HEK293T (cell line): ENCODE measurements around the gene WIPF2.

Experiments used
- CTCF ChIA-PET: fragments of 350-600 bp; formaldehyde crosslinking; extraction: SDS; loops from one replicate; lab custom pipeline; 2021; ENCODE audit warnings: antibody characterized with exemption, inconsistent platforms; lab: Yijun Ruan, JAX
- POLR2A ChIA-PET: fragments of 350-600 bp; formaldehyde crosslinking; extraction: SDS; loops from one replicate; lab custom pipeline; 2020; ENCODE audit warnings: antibody characterized with exemption, inconsistent platforms; lab: Yijun Ruan, JAX
- DNase-seq: peaks from one replicate; pipeline ENCODE4 v3.0.0; 2012; ENCODE audit warnings: mixed read lengths; ENCODE audit errors: extremely low spot score
- ARNT ChIP-seq: fragments of 450-650 bp; IDR thresholded peaks from 2 replicates; pipeline ENCODE4 v1.6.1; 2017; ENCODE audit warnings: mild to moderate bottlenecking
- BHLHE40 ChIP-seq: fragments of 450-650 bp; IDR thresholded peaks from 2 replicates; pipeline ENCODE4 v1.6.1; 2016; ENCODE audit warnings: mild to moderate bottlenecking, moderate library complexity, borderline replicate concordance
- CTBP1 ChIP-seq: fragments of 450-650 bp; IDR thresholded peaks from 2 replicates; pipeline ENCODE4 v1.6.1; 2016; ENCODE audit warnings: borderline replicate concordance
- ELF4 ChIP-seq: fragments of 450-650 bp; IDR thresholded peaks from 2 replicates; pipeline ENCODE4 v1.6.1; 2017; ENCODE audit warnings: antibody characterized with exemption
- FOXA1 ChIP-seq: fragments of 450-650 bp; IDR thresholded peaks from 2 replicates; pipeline ENCODE4 v1.6.1; 2016; ENCODE audit warnings: mild to moderate bottlenecking
- FOXK2 ChIP-seq: fragments of 450-650 bp; IDR thresholded peaks from 2 replicates; pipeline ENCODE4 v1.6.1; 2016; ENCODE audit warnings: mild to moderate bottlenecking
- FOXM1 ChIP-seq: fragments of 450-650 bp; IDR thresholded peaks from 2 replicates; pipeline ENCODE4 v1.6.1; 2017; ENCODE audit warnings: mild to moderate bottlenecking, borderline replicate concordance
- HDGF ChIP-seq: fragments of 450-650 bp; IDR thresholded peaks from 2 replicates; pipeline ENCODE4 v1.6.1; 2017; ENCODE audit warnings: antibody characterized with exemption, borderline replicate concordance
- L3MBTL2 ChIP-seq: fragments of 450-650 bp; conservative IDR thresholded peaks from 2 replicates; pipeline ENCODE4 v1.6.1; 2016; ENCODE audit warnings: mild to moderate bottlenecking
- LEF1 ChIP-seq: fragments of 450-650 bp; IDR thresholded peaks from 2 replicates; pipeline ENCODE4 v1.6.1; 2017; ENCODE audit warnings: mild to moderate bottlenecking, borderline replicate concordance
- NFRKB ChIP-seq: fragments of 450-650 bp; IDR thresholded peaks from 2 replicates; pipeline ENCODE4 v1.6.1; 2016; ENCODE audit warnings: mild to moderate bottlenecking, moderate library complexity
- SP1 ChIP-seq: fragments of 450-650 bp; IDR thresholded peaks from 2 replicates; pipeline ENCODE4 v1.6.1; 2017
- SUZ12 ChIP-seq: fragments of 450-650 bp; IDR thresholded peaks from 2 replicates; pipeline ENCODE4 v1.6.1; 2016; ENCODE audit warnings: mild to moderate bottlenecking
- TARDBP ChIP-seq: fragments of 450-650 bp; IDR thresholded peaks from 2 replicates; pipeline ENCODE4 v1.6.1; 2016
- ZNF384 ChIP-seq: fragments of 450-650 bp; IDR thresholded peaks from 2 replicates; pipeline ENCODE4 v1.6.1; 2016
- TF ChIP-seq, protein P1 (sequence below): fragments of 450-650 bp; IDR thresholded peaks from 2 replicates; pipeline ENCODE4 v1.6.1; 2016

Gene WIPF2

DNA sequence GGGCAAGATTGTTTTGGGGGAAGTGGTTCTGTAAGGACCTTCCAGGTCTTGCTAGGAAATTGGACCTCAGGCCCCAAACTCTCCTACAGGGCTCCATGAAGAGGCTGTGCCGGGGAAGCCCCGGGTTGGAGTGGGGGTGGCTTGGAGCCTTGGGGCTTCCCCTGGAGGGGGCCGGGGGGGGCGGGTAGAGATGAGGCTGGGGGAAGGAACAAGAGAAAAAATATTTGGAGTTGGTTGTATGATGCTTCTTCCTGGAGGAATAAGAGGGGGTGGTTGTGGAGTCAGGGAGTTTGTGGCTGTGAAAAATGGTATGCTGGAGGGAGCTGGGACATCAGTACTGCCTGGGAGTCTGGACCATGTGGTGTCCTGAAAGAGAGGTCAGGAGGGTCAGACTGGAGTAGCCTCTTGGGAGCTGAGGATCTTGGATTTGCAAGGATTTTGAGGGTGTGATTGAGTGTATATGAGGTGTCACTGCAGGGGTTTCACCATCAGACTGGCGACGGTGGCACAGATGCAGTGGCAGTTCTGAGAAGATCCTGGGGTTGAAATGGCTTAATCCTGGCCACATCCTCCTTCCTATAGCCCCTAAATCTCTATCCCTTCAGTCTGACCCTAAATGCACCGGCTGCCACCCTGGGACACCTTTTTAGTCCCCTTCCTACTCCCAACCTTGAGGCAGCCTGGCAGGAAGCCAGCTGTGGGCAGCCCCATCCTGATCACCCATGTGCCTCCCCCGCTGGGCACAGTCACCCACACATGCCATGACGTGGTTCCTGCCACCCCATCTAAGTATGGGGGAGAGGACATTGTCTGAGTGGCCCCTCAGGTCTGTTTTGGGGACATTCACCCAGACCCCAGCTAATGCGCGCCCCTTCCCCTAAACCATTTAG is 100.8 kb downstream of the WIPF2 start:
- POLR2A ChIA-PET: interaction anchor here (1.0 to 1.5 kb wide), 8 partner anchors 8 to 33 kb away, joined by 3 to 9 read pairs (median 4); no protein-coding TSS in a partner anchor
- no peak for TF ChIP-seq NFRKB
- TF ChIP-seq HDGF: no peak
- TF ChIP-seq FOXM1: no peak
- no peak for TF ChIP-seq ARNT
- TF ChIP-seq FOXK2: no peak
- TF ChIP-seq L3MBTL2: no peak
- TF ChIP-seq, protein P1, sequence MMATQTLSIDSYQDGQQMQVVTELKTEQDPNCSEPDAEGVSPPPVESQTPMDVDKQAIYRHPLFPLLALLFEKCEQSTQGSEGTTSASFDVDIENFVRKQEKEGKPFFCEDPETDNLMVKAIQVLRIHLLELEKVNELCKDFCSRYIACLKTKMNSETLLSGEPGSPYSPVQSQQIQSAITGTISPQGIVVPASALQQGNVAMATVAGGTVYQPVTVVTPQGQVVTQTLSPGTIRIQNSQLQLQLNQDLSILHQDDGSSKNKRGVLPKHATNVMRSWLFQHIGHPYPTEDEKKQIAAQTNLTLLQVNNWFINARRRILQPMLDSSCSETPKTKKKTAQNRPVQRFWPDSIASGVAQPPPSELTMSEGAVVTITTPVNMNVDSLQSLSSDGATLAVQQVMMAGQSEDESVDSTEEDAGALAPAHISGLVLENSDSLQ: no peak
- no peak for TF ChIP-seq LEF1
- no peak for TF ChIP-seq CTBP1
- no peak for TF ChIP-seq FOXA1
- no peak for TF ChIP-seq BHLHE40
- TF ChIP-seq SUZ12: no peak
- TF ChIP-seq TARDBP: no peak
- no peak for TF ChIP-seq ELF4
- CTCF ChIA-PET: interaction anchor here (1.0 kb wide), 1 partner anchor 14 kb away, joined by 3 read pairs; no protein-coding TSS in a partner anchor
- DNase-seq: no peak

DNA sequence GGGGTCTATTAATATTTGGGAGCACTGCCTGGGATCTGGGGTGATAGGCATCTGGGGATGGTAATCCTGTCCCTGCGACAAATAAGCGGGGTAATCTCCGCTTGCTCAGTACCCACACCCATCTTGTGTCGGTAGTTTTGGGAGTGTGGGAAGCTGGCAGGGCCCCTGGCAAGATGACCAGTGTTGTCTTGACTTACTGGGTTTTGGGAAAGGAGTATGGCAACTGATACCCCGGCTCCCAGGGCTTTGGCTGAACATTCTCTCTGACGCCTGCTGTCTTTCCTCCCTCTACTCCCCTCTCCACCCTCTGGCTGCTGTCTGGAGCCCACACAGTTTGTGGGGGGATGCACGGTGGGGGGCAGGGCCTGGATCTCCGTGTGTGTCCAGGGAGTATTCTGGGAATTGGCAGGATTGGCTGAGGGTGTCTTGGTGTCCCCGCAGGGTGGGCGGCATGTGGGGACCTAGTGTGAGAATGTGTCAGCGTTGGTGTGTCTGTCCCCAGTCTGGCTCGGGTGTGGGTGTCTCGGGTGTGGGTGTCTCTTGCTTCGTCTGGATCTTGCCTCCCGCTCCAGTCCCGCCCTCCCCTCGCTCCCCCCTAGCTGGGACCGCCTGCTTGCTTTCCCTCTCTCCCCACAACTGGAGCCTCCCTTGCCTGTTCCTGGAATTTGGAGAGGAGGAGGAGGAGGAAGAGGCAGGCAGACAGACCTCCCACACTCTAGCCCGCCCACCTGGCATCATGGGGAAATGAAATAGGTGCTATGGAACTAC is 101.8 kb downstream of the WIPF2 start:
- TF ChIP-seq FOXM1: no peak
- TF ChIP-seq HDGF: no peak
- POLR2A ChIA-PET: interaction anchor here (1.1 kb wide), 1 partner anchor 33 kb away, joined by 3 read pairs; no protein-coding TSS in a partner anchor
- no peak for DNase-seq
- CTCF ChIA-PET: interaction anchor here (1.0 kb wide), 1 partner anchor 33 kb away, joined by 3 read pairs; no protein-coding TSS in a partner anchor

DNA sequence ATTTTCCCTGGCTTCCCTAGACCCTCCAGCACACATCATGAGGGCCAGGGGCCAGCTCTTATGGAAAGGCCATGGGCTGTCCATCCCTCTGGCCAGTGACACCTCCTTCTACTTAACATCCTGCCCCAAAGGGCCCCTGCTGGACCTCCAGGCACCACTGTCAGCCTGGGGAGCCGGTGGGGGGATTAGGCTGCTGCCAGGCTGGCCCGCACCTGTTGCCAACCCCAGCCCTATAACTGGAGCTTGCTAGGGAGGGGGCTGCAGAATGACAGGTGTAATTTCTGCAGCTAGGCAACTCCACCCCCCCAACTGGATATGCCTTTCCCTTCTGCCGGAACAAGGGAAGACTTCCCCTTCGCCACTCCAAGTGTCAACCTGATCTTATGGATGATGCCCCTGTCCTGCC is 102.4 kb downstream of the WIPF2 start:
- TF ChIP-seq SUZ12 (no peak), ZNF384 (no peak), ELF4 (no peak), NFRKB (no peak), CTBP1 (no peak), TARDBP (no peak), FOXA1 (no peak)
- no peak for DNase-seq
- ChIA-PET CTCF (interaction anchor here (1.0 kb wide), 1 partner anchor 33 kb away, joined by 3 read pairs; no protein-coding TSS in a partner anchor), POLR2A (interaction anchor here (1.0 kb wide), 1 partner anchor 96 kb away, joined by 3 read pairs; the partner anchor contains the start of gene TOP2A)

DNA sequence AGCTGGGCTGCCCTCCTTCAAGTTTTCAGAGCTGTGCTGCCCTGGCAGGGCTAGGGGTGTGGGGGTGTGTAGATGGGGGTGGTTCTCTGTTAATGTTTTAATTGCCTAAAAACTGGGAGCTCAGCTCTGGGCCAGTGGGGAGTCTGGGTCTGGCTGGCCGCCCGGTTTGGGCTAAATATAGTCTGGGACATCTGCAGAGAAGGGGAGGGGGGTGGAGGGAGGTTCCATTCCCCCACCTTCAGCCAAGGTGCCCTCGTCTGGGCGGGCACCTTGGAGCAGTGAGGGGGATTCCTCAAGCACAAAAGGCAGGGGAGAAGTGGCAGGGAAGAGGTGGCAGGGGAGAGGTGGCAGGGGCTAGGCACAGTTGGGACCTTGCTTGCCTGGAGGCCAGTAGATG is 102.9 kb downstream of the WIPF2 start:
- ChIA-PET POLR2A (interaction anchor here (1.0 kb wide), 1 partner anchor 96 kb away, joined by 3 read pairs; the partner anchor contains the start of gene TOP2A), CTCF (interaction anchor here (1.0 kb wide), 1 partner anchor 32 kb away, joined by 3 read pairs; no protein-coding TSS in a partner anchor)
- DNase-seq: no peak
- no peak for TF ChIP-seq SP1
- no peak for TF ChIP-seq FOXA1

DNA sequence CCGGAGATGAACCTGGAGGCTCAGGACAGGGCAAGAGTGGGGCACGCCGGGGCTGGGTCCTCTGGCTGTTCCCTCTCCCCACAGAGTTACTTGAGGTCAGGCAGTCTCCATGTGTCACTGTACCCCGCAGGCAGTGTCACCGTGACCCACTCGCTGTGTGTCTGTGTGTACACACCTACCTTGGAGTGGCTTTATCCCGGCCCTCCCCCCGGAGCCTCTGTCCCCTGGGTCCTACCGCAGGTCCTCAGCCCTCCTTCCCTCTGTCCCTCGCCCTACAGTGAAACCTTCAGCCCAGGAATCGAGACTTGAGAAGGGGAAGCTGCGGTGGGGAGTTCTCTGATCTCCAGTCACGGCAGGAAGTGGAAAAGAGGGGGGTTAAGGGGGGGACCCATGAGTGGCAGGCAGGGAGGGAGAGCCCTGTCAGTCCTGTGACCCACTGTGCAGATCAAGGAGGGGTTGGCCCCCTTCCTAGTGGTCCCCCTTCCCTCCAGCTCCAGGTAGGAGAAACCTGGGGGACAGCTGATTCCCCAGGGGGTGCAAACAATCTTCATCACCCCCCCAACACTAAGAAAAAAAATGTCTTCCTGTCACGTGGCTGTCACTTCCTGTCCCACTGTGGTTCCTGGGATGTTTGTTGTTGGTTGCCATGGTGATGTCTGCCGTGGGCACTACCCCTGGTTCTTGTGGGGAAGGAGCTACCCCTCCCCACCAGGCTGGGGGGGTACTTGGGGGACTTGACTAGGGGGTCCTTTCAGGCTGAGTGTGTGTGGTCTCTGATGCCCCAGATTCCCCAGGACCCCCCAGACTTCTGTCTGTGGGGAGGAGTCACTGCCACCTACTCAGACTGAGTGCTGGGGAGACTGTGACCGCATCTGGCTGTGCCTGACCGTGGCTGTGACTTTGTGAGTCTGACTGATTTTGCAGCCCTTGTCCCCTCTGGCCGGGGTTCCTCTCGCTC is 103.5 kb downstream of the WIPF2 start:
- DNase-seq: no peak
- POLR2A ChIA-PET: interaction anchor here (1.0 kb wide), 1 partner anchor 95 kb away, joined by 3 read pairs; the partner anchor contains the start of gene TOP2A
- TF ChIP-seq ELF4 (no peak), HDGF (no peak), FOXA1 (no peak), CTBP1 (no peak), FOXK2 (no peak), TARDBP (no peak), ARNT (no peak), L3MBTL2 (no peak), ZNF384 (0 out of 2 replicates have a peak, but pooled peaks have one; percentile 48), BHLHE40 (no peak), SUZ12 (no peak)
- TF ChIP-seq, protein P1: peak; percentile 57
- CTCF ChIA-PET: interaction anchor here (1.0 kb wide), 1 partner anchor 32 kb away, joined by 3 read pairs; no protein-coding TSS in a partner anchor
